GM13977 (cell line): Measurements from ENCODE around the gene TIMM13.
"Not testable (repeated sequence)": the region's sequence is repeated elsewhere in the genome, so short reads cannot be mapped to it uniquely, and the experiment has no call there.

Experiments used
- DNase-seq: peaks from one replicate; pipeline ENCODE4 v3.0.0; 2012; ENCODE audit warnings: low spot score
- in situ Hi-C: fragments of 300-500 bp; cut with MboI; formaldehyde crosslinking; loops from one replicate; pipeline ENCODE4 v1.12.0; 2022; ENCODE audit warnings: low sequenced_read_pairs, low pct_unique_long_range_greater_than_20kb, mixed read lengths, inconsistent platforms; ENCODE audit not compliant: unreplicated experiment
- TF ChIP-seq, protein P1 (sequence below): IDR thresholded peaks from 2 replicates; pipeline ENCODE4 v1.5.1; 2012; ENCODE audit warnings: mild to moderate bottlenecking, control low read depth; ENCODE audit not compliant: insufficient read depth; ENCODE audit errors: extremely low read depth, missing control alignments

Gene TIMM13

DNA sequence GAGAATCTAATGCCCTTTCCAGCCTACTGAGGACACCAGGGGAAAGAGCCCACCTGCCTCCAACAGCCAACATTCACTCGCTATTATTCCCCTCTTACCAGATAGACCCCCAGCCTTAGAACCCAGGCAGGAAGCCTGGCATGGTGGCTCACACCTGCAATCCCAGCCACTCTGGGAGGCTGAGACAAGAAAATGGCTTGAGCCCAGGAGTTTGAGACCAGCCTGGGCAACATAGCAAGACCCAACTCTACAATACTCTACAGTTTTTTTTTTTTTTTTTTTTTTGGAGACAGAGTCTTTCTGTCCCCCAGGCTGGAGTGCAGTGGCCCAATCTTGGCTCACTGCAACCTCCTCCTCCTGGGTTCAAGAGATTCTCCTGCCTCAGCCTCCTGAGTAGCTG is 32.9 kb upstream of the TIMM13 start:
- DNase-seq = no peak
- in situ Hi-C loops = no loop called here
- TF ChIP-seq, protein P1, sequence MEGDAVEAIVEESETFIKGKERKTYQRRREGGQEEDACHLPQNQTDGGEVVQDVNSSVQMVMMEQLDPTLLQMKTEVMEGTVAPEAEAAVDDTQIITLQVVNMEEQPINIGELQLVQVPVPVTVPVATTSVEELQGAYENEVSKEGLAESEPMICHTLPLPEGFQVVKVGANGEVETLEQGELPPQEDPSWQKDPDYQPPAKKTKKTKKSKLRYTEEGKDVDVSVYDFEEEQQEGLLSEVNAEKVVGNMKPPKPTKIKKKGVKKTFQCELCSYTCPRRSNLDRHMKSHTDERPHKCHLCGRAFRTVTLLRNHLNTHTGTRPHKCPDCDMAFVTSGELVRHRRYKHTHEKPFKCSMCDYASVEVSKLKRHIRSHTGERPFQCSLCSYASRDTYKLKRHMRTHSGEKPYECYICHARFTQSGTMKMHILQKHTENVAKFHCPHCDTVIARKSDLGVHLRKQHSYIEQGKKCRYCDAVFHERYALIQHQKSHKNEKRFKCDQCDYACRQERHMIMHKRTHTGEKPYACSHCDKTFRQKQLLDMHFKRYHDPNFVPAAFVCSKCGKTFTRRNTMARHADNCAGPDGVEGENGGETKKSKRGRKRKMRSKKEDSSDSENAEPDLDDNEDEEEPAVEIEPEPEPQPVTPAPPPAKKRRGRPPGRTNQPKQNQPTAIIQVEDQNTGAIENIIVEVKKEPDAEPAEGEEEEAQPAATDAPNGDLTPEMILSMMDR = no peak

DNA sequence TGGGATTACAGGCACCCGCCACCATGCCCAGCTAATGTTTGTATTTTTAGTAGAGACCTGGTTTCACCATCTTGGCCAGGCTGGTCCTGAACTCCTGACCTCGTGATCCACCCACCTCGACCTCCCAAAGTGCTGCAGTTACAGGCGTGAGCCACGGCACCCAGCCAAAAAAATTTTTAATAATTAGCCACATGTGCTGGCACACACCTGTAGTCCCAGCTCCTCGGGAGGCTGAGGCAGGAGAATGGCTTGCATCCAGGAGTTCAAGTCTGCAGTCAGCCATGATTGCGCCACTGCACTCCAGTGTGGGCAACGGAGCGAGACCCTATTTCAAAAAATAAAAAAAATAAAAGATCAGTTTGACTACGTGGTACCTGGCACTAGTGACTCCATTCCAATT is 31.4 kb upstream of the TIMM13 start:
- in situ Hi-C loops, DNase-seq: not testable (repeated sequence)

DNA sequence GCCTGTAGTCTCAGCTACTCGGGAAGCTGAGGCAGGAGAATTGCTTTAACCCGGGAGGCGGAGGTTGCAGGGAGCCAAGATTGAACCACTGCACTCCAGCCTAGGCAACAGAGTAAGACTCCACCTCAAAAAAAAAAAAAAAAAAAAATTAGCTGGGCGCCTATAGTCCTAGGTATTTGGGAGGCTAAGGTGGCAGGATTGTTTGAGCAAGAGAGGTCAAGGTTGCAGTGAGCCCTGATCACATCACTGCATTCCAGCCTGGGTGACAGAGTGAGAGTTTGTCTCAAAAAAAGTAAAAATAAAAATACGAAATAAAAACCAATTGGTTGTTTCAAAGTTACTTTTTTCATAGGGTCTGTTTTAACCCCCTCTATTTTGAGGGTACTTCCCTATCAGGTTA is 30.7 kb upstream of the TIMM13 start:
- in situ Hi-C loops = no loop called here
- TF ChIP-seq, protein P1 = no peak
- no peak for DNase-seq

DNA sequence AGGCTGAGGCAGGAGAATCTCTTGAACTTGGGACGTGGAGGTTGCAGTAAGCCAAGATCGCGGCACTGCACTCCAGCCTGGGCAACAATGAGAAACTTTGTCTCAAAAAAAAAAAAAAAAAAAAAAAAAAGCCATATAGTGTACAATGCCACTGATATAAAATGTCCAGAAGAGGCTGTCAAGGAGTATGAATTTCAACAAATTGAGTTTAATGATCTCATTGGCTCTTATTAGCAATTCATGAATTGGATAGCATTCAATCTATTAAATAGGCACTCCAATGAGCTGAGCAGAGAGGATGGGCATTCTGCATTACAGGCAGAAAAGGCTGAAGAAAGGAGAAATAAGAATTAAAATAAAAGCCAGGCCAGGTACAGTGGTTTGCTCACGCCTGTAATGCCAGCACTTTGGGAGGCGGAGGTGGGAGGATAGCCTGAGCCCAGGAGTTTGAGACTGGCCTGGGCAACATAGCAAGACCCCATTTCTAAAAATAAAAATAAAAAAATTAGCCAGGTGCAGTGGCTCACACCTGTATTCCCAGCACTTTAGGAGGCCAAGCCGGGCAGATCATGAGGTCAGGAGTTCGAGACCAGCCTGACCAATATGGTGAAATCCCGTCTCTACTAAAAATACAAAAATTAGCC is 30.1 kb upstream of the TIMM13 start:
- TF ChIP-seq, protein P1 = no peak
- no peak for DNase-seq
- in situ Hi-C loops = no loop called here

DNA sequence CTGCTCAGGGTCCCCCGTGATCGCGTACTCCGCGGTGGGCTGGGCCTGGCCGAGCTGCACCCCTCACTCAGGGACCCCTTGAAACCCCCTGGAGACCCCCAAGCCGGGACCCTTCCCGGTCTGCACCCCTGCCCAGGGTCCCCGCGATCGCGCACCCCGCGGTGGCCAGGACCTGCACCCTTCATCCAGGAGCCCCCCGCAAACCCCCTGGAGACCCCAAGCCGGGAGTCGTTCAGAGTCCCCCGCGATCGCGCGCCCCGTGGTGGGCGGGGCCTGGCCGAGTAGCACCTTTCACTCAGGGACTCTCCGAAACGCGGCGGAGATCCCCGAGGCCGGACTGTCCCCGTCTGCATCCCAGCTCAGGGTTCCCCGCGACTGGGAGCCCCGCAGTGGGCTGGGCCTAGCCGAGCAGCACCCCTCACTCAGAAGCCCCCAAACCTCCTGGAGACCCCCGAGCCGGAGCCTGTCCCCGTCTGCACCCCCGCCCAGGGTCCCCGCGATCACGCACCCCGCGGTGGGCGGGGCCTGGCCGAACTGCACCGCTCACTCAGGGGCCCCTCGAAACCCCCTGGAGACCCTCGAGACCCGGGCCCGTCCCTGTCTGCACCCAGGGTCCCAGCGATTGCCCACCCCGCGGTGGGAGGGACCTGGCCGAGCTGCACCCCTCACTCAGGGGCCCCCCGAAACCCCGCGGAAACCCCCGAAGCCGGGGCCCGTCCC is 28.6 kb upstream of the TIMM13 start:
- peak; percentile 92 for DNase-seq
- in situ Hi-C loops = no loop called here
- TF ChIP-seq, protein P1 = no peak

DNA sequence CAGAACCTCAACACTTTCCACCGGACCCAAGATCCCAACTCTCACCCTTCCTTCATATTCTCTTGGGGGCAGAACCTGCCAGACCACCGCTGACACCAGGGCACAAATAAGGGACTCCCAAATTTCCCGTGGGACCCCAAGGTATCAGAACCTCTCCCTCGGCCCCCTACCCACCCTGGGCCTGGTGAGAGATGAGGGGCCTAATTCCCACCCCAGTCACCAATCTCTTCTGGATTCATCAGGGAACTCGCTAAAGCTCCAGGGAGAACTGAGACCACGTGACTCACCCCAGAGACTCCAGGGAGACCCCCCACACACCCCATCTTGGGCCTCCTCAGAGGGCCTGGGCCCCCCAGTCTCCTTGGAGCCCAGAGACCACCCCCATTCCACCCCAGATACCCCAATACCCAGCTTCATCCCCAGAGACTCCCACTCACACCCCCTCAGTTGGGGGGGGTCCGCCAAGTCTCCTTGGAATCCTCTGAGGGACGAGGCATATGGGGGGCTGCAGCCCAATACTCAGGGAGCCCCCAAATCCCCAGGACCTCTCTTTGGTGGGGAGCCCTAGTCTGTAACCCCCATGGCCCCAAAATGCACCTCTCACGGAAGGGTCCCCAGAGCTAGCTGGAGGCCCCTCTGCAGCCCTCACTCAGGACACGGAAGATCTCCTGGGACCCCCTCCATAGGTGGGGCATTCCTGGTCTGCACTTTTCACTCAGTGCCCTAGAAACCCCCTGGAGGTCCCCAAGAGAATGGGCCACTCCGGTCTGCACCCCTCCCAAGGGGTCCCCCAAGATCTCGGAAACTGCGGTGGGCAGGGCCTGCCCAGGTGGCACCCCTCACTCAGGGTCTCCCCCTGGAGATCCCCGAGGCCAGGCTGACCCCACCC is 27.8 kb upstream of the TIMM13 start:
- TF ChIP-seq, protein P1 = no peak
- DNase-seq = no peak
- in situ Hi-C loops = no loop called here
